ENCODE measurements around the gene KRTAP10-10.

- TF ChIP-seq POLR2AphosphoS5 (IDR thresholded peaks at IDR 0.05; ENCODE audit: low read depth, low read length), result no peak
- no peak for TF ChIP-seq POLR2A (IDR thresholded peaks at IDR 0.05; ENCODE audit: low read depth, low read length)
- no peak for TF ChIP-seq SPI1 (IDR thresholded peaks at IDR 0.05; ENCODE audit: low read depth, low read length)
Measured at GRCh38 chr21:44613386-44614155, 23.6 kb upstream of the KRTAP10-10 start.
